HepG2 (cell line): Measurements from ENCODE around the gene SMTNL1. TPM values are rescaled to one million over a fixed set of nuclear protein-coding genes. Genes with fewer than 3 reads are reported as not detected.
A peak's percentile ranks its signal among the peaks of the same experiment; 100 is the strongest.

ENCODE experiments used
- DMTF1 ChIP-seq: sonication (generic); formaldehyde crosslinking; IDR thresholded peaks from 2 replicates; pipeline ENCODE4 v1.4.0; 2020; ENCODE audit warnings: mild to moderate bottlenecking, missing genetic modification reagents
- E2F1 ChIP-seq: sonication (generic); formaldehyde crosslinking; IDR thresholded peaks from 2 replicates; pipeline ENCODE4 v1.5.0; 2020; ENCODE audit warnings: missing genetic modification reagents
- ELF3 ChIP-seq: IDR thresholded peaks from 2 replicates; pipeline ENCODE4 v1.6.1; 2016; ENCODE audit warnings: missing genetic modification reagents, missing compliant biosample characterization
- LBX2 ChIP-seq: sonication (generic); formaldehyde crosslinking; IDR thresholded peaks from 2 replicates; pipeline ENCODE4 v1.5.0; 2020; ENCODE audit warnings: missing genetic modification reagents, mild to moderate bottlenecking, borderline replicate concordance
- MLX ChIP-seq: IDR thresholded peaks from 2 replicates; pipeline ENCODE4 v1.6.1; 2016
- MXD1 ChIP-seq: sonication (generic); formaldehyde crosslinking; IDR thresholded peaks from 2 replicates; pipeline ENCODE4 v1.4.0; 2020; ENCODE audit warnings: mild to moderate bottlenecking, missing genetic modification reagents
- PLSCR1 ChIP-seq: sonication (generic); formaldehyde crosslinking; IDR thresholded peaks from 2 replicates; pipeline ENCODE4 v1.5.0; 2020; ENCODE audit warnings: missing genetic modification reagents, mild to moderate bottlenecking, borderline replicate concordance
- PTBP1 ChIP-seq: fragments of 200-400 bp; formaldehyde crosslinking; IDR thresholded peaks from 2 replicates; pipeline ENCODE4 v1.6.1; 2018; ENCODE audit warnings: low read length, low read depth; ENCODE audit not compliant: poor library complexity, severe bottlenecking
- SRSF4 ChIP-seq: fragments of 200-400 bp; formaldehyde crosslinking; IDR thresholded peaks from one replicate; pipeline ENCODE4 v1.6.1; 2018; ENCODE audit warnings: mild to moderate bottlenecking, low read depth, low read length, moderate library complexity; ENCODE audit not compliant: poor library complexity, severe bottlenecking
- TFDP1 ChIP-seq: IDR thresholded peaks from 2 replicates; pipeline ENCODE4 v1.6.1; 2016; ENCODE audit warnings: missing compliant biosample characterization, missing genetic modification reagents, borderline replicate concordance
- ZNF12 ChIP-seq: sonication (generic); formaldehyde crosslinking; IDR thresholded peaks from 2 replicates; pipeline ENCODE4 v1.5.0; 2020; ENCODE audit warnings: missing genetic modification reagents
- ZNF235 ChIP-seq: sonication (generic); formaldehyde crosslinking; IDR thresholded peaks from 2 replicates; pipeline ENCODE4 v1.8.1; 2023; ENCODE audit warnings: mild to moderate bottlenecking, missing genetic modification reagents, borderline replicate concordance
- ZNF512B ChIP-seq: sonication (generic); formaldehyde crosslinking; IDR thresholded peaks from 2 replicates; pipeline ENCODE4 v1.5.1; 2020; ENCODE audit warnings: missing genetic modification reagents, mild to moderate bottlenecking, borderline replicate concordance
- ZNF557 ChIP-seq: sonication (generic); formaldehyde crosslinking; IDR thresholded peaks from 2 replicates; pipeline ENCODE4 v1.4.0; 2020; ENCODE audit warnings: missing genetic modification reagents
- ZNF564 ChIP-seq: sonication (generic); formaldehyde crosslinking; IDR thresholded peaks from 2 replicates; pipeline ENCODE4 v1.8.1; 2023; ENCODE audit warnings: mild to moderate bottlenecking, missing genetic modification reagents
- ZSCAN25 ChIP-seq: sonication (generic); formaldehyde crosslinking; IDR thresholded peaks from 2 replicates; pipeline ENCODE4 v1.8.0; 2022; ENCODE audit warnings: mild to moderate bottlenecking, missing genetic modification reagents
- polyA plus RNA-seq, 8 experiments: library from polyadenylated mRNA; depleted of rRNA in 3 of 8; stranded (reverse) in 7 of 8; unstranded in 1 of 8; fragments of >200 nt; fragmentation: Illumina TruSeq in 4 of 8; extraction: Trizol in 4 of 8; gene quantifications; 2 replicates each; pipeline versions ENCODE4 v1.2.1 to v1.2.3, GENCODE V29; 2011 to 2016; ENCODE audit warnings: low read depth in 4 of 8, missing spikeins in 1 of 8, mixed read lengths in 1 of 8; ENCODE audit not compliant: insufficient read depth in 1 of 8
- total RNA-seq, 5 experiments: library from RNA; depleted of rRNA; stranded (reverse); fragments of >200 nt; fragmentation: Illumina TruSeq; extraction: Trizol; gene quantifications; 2 replicates each; pipeline ENCODE4 v1.2.3, GENCODE V29; 2016; ENCODE audit warnings: low read depth in 1 of 5

SMTNL1 gene
- total and polyA plus RNA-seq, 2 of the 13 experiments (the other 11 are each of a cell fraction or from before 2014, with no cell fraction given) = 0.04 TPM; not detected in 1

- TF ChIP-seq E2F1 = peak; percentile 93
- no peak for TF ChIP-seq PLSCR1
- TF ChIP-seq ZNF235 (CRISPR knock-in tag) = no peak
- TF ChIP-seq TFDP1 = peak; percentile 93
- no peak for TF ChIP-seq DMTF1 (CRISPR knock-in tag)
- no peak for TF ChIP-seq ZNF12 (CRISPR knock-in tag)
- TF ChIP-seq MXD1 = peak; percentile 96; the same call in 1 of the 2 replicates
- TF ChIP-seq PTBP1 = no peak
- no peak for TF ChIP-seq ZSCAN25 (CRISPR knock-in tag)
- no peak for TF ChIP-seq ZNF564 (CRISPR knock-in tag)
- peak; percentile 92 for TF ChIP-seq ELF3 (CRISPR knock-in tag)
- no peak for TF ChIP-seq SRSF4
- TF ChIP-seq ZNF557 (CRISPR knock-in tag) = 0 out of 2 replicates have a peak, but pooled peaks have one; percentile 58
- no peak for TF ChIP-seq ZNF512B (CRISPR knock-in tag)
- peak; percentile 53; the same call in 1 of the 2 replicates for TF ChIP-seq MLX (CRISPR knock-in tag)
- no peak for TF ChIP-seq LBX2 (CRISPR knock-in tag)
Observed at GRCh38 chr11:57530596-57531507, 6.5 kb upstream of the SMTNL1 start, which contains the start of gene TIMM10 (continued).
